ENCODE data around the gene CDC25A. TPM values are rescaled to one million over a fixed set of nuclear protein-coding genes. Genes with fewer than 3 reads are reported as not detected.
A peak's percentile ranks its signal among the peaks of the same experiment; 100 is the strongest.

CDC25A gene
- total and polyA plus RNA-seq, 8 donors, result 2.8 to 8.9 (median 6.7) TPM

GRCh38 chr3:48202632-48203031 is 14.4 kb upstream of the CDC25A start:
- H3K36me3 ChIP-seq, result no peaks in the 10 kb centered on the region
- no peak overlapping the region for H3K4me3 ChIP-seq
- H3K27me3 ChIP-seq, result no peaks in the 10 kb centered on the region
- no peak for ATAC-seq
- H3K4me1 ChIP-seq, result no peaks in the 10 kb centered on the region
- H3K9me3 ChIP-seq, result no peaks in the 10 kb centered on the region
- TF ChIP-seq, protein P1, sequence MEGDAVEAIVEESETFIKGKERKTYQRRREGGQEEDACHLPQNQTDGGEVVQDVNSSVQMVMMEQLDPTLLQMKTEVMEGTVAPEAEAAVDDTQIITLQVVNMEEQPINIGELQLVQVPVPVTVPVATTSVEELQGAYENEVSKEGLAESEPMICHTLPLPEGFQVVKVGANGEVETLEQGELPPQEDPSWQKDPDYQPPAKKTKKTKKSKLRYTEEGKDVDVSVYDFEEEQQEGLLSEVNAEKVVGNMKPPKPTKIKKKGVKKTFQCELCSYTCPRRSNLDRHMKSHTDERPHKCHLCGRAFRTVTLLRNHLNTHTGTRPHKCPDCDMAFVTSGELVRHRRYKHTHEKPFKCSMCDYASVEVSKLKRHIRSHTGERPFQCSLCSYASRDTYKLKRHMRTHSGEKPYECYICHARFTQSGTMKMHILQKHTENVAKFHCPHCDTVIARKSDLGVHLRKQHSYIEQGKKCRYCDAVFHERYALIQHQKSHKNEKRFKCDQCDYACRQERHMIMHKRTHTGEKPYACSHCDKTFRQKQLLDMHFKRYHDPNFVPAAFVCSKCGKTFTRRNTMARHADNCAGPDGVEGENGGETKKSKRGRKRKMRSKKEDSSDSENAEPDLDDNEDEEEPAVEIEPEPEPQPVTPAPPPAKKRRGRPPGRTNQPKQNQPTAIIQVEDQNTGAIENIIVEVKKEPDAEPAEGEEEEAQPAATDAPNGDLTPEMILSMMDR (IDR thresholded peaks at IDR 0.05), result no peak
- no peak overlapping the region for H3K27ac ChIP-seq
- no peak for DNase-seq
- intact Hi-C loops (cut with DNase I), result no loop called here

DNA sequence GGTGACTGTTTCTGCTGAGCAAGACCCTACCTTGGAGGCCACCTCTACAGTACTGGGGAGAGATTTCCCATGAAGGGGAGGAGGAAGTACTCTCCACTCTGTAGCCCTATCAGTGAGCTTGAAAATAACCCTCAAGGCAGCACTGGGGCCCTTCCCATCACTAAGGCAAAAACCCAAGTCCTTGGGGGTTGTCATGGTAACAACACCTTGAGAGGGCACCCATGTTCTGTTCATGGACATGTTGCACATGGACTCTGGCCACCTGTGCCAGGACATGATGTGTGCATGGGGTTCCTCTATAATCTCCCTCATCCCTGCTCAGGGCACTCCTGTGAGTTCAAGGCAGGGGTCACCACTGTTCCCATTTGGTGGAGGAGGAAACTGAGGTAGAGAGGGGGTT is 10.9 kb upstream of the CDC25A start:
- Histone ChIP-seq H3K27me3 (no peaks in the 10 kb centered on the region), H3K4me1 (peaks cover 0 to 14% of the 10 kb centered on the region in 2 donors), H3K36me3 (no peaks in the 10 kb centered on the region), H3K4me3 (no peak overlapping the region), H3K9me3 (no peaks in the 10 kb centered on the region), H3K27ac (no peak overlapping the region)
- intact Hi-C loops (cut with DNase I), result no loop called here
- TF ChIP-seq, protein P1 (IDR thresholded peaks at IDR 0.05), result no peak
- DNase-seq (no peak), ATAC-seq (no peak)

DNA sequence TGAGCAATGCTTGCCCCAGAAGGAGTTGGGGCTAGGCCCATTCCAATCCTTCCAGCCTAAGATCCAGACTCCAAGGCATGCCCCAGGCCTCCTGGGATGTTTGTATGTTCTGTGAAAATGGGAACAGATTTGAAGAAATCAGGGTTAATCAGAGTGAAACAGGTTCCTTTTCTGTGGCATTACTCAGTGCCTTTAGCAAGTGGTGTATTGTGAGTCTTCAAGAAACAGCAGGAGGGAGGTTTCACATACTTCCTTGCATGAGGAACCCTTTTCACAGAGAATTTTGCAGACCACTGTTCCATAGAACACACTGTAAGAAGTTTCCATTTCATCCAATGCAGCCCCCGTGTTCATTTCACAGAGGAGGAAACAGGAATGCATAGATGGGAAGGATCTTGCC is 8.4 kb upstream of the CDC25A start:
- TF ChIP-seq, protein P1 (IDR thresholded peaks at IDR 0.05), result no peak
- ATAC-seq (no peak), DNase-seq (no peak)

GRCh38 chr3:48194446-48195071 is 6.3 kb upstream of the CDC25A start:
- Histone ChIP-seq H3K4me3 (no peak overlapping the region), H3K27me3 (no peaks in the 10 kb centered on the region), H3K36me3 (no peaks in the 10 kb centered on the region), H3K9me3 (no peaks in the 10 kb centered on the region), H3K27ac (no peak overlapping the region), H3K4me1 (peaks cover 0 to 14% of the 10 kb centered on the region in 2 donors)
- DNase-seq (peak in 1 of 4 donors; percentile 68), ATAC-seq (peak; percentile 93)
- TF ChIP-seq, protein P1 (IDR thresholded peaks at IDR 0.05), result peak; percentile 73 to 76
- intact Hi-C loops (cut with DNase I), result no loop called here

More for the DNA sequence above, 8.4 kb upstream of the CDC25A start:
- intact Hi-C loops (cut with DNase I), result no loop called here
- Histone ChIP-seq H3K9me3 (no peaks in the 10 kb centered on the region), H3K4me3 (no peak overlapping the region), H3K27me3 (no peaks in the 10 kb centered on the region), H3K27ac (peak overlapping the region in 1 of 2 donors; percentile 70), H3K4me1 (peaks cover 0 to 14% of the 10 kb centered on the region in 2 donors), H3K36me3 (no peaks in the 10 kb centered on the region)

- TF ChIP-seq, protein P1 (IDR thresholded peaks at IDR 0.05), result no peak
- intact Hi-C loops (cut with DNase I), result no loop called here
- Histone ChIP-seq H3K4me1 (peaks cover 10 to 23% of the 10 kb centered on the region in 2 donors), H3K9me3 (no peaks in the 10 kb centered on the region), H3K27me3 (no peaks in the 10 kb centered on the region), H3K27ac (no peak overlapping the region), H3K36me3 (no peaks in the 10 kb centered on the region), H3K4me3 (no peak overlapping the region)
- ATAC-seq (no peak), DNase-seq (no peak)
Measured at GRCh38 chr3:48190911-48191310, 2.7 kb upstream of the CDC25A start.

All from left lung (tissue), 10 donors.